ENCODE measurements around the gene SORL1.
"Not testable (repeated sequence)": the region's sequence is repeated elsewhere in the genome, so short reads cannot be mapped to it uniquely, and the experiment has no call there.

Gene SORL1, protein sequence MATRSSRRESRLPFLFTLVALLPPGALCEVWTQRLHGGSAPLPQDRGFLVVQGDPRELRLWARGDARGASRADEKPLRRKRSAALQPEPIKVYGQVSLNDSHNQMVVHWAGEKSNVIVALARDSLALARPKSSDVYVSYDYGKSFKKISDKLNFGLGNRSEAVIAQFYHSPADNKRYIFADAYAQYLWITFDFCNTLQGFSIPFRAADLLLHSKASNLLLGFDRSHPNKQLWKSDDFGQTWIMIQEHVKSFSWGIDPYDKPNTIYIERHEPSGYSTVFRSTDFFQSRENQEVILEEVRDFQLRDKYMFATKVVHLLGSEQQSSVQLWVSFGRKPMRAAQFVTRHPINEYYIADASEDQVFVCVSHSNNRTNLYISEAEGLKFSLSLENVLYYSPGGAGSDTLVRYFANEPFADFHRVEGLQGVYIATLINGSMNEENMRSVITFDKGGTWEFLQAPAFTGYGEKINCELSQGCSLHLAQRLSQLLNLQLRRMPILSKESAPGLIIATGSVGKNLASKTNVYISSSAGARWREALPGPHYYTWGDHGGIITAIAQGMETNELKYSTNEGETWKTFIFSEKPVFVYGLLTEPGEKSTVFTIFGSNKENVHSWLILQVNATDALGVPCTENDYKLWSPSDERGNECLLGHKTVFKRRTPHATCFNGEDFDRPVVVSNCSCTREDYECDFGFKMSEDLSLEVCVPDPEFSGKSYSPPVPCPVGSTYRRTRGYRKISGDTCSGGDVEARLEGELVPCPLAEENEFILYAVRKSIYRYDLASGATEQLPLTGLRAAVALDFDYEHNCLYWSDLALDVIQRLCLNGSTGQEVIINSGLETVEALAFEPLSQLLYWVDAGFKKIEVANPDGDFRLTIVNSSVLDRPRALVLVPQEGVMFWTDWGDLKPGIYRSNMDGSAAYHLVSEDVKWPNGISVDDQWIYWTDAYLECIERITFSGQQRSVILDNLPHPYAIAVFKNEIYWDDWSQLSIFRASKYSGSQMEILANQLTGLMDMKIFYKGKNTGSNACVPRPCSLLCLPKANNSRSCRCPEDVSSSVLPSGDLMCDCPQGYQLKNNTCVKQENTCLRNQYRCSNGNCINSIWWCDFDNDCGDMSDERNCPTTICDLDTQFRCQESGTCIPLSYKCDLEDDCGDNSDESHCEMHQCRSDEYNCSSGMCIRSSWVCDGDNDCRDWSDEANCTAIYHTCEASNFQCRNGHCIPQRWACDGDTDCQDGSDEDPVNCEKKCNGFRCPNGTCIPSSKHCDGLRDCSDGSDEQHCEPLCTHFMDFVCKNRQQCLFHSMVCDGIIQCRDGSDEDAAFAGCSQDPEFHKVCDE (N-terminal part only)

DNA sequence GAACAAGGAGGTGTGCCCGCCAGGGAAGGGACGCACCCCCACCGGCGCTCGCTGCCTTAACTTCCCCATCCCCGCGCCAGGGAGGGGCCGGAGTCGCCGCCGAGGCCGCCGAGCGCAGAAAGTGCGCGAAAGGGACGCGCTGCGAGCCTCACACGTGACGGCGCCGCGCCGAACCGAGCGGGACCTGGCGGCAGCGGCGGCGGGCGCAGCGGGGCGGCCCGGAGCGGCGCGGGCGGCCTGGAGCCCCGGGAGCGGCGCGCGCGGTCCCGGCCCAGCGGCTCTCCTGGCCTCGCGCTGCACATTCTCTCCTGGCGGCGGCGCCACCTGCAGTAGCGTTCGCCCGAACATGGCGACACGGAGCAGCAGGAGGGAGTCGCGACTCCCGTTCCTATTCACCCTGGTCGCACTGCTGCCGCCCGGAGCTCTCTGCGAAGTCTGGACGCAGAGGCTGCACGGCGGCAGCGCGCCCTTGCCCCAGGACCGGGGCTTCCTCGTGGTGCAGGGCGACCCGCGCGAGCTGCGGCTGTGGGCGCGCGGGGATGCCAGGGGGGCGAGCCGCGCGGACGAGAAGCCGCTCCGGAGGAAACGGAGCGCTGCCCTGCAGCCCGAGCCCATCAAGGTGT is at the start of gene SORL1:
Gene SORL1, plus strand, starts transcription at position 329 of the 623 bp plus-strand sequence. Its CDS starts 18 bp downstream, at position 347.
- Mint-ChIP-seq H3K27me3 (ENCODE audit: low read depth) (no peaks in the 10 kb centered on the region), H3K27ac (peak within 1 kb of the TSS; percentile 94), H3K36me3 (ENCODE audit: low read depth) (peaks cover 45% of the 10 kb centered on the region), H3K9me3 (no peaks in the 10 kb centered on the region), H3K4me3 (peak within 1 kb of the TSS; percentile 91), H3K4me1 (ENCODE audit: low read depth) (peaks cover 77% of the 10 kb centered on the region)

DNA sequence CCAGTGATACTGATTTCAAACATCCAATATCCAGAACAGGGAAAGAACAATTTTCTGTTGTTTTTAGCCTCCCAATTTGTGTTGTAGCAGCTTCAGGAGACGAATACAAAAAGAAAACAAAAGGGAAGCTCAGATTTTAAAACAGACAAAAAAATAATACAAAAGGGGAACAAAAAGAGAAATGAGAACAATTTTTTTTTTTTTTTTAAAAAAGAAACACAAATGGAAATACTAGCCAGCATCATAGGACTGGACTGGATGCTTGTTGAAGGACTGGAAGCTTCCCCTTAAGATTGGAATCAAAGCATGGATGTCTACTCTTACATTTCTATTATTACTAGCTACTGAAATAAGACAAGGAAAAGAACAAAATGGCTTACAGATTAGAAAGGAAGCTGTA is 46.5 kb upstream of the SORL1 start:
- Mint-ChIP-seq H3K27ac (no peak overlapping the region), H3K27me3 (ENCODE audit: low read depth) (peaks cover 4% of the 10 kb centered on the region), H3K36me3 (ENCODE audit: low read depth) (peaks cover 4% of the 10 kb centered on the region), H3K4me3 (no peak overlapping the region), H3K9me3 (peaks cover 16% of the 10 kb centered on the region), H3K4me1 (ENCODE audit: low read depth) (no peaks in the 10 kb centered on the region)

DNA sequence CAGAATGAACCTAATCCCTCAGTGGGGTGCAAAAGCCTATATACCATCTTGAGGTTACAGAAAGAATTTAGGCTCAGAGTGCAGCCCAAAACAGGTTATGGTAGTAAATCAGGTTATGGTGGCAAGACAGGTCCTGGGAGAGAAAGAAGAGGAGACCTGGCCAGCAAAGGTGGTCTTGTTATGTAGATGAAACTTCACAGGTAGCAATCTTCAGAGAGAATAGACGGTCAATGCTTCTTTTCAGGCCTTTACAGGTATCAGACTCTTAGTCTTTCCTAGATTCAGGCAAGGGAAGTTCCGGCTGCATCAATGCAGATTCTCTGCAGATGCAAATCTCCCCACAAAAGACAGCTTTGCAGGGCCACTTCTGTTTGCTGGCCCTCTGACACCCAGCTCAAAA is 45.8 kb upstream of the SORL1 start:
- peaks cover 4% of the 10 kb centered on the region for H3K27me3 Mint-ChIP-seq (ENCODE audit: low read depth)
- H3K9me3 Mint-ChIP-seq: peaks cover 13% of the 10 kb centered on the region
- no peak overlapping the region for H3K4me3 Mint-ChIP-seq
- H3K27ac Mint-ChIP-seq: no peak overlapping the region
- no peaks in the 10 kb centered on the region for H3K4me1 Mint-ChIP-seq (ENCODE audit: low read depth)
- H3K36me3 Mint-ChIP-seq (ENCODE audit: low read depth): peaks cover 3% of the 10 kb centered on the region

DNA sequence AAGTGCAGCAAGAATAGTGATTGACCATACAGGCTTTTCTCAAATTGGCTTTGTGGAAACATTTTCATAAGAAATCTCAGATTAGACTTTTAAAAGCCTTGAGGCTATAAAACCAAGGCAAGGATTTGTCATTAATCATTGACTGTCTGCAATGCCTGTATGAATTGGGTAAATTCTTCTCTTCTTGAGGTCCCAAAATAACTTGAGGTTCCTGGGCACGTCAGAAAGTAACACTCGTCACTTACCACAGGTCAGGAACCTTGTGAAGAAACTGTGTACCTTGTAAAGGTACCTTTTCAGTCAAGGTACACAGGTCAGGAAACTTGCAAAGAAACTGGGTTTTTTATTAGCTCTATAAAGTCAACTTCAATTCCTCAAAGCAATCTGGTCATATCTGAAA is 43.3 kb upstream of the SORL1 start:
- no peaks in the 10 kb centered on the region for H3K9me3 Mint-ChIP-seq
- no peak overlapping the region for H3K4me3 Mint-ChIP-seq
- H3K27ac Mint-ChIP-seq: no peak overlapping the region
- no peaks in the 10 kb centered on the region for H3K36me3 Mint-ChIP-seq (ENCODE audit: low read depth)
- peaks cover 2% of the 10 kb centered on the region for H3K4me1 Mint-ChIP-seq (ENCODE audit: low read depth)
- no peaks in the 10 kb centered on the region for H3K27me3 Mint-ChIP-seq (ENCODE audit: low read depth)

DNA sequence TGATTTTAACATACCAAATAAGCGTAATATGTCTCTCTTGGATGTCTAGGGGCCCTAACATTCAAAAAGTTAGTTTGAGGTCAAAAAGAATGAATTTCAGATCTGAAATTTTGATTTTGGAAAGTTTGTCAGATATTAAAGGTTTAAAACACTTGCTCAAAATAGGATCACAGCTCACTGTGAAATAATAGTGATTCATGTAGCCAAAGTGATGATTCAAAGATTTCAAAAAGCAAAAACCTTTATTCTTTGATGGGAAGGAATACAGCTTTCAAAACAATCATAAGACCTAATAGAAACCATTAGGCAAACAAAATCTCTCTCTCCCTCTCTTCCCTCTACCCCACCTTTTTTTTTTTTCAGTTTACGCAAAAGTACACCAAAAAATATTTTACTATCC is 42.1 kb upstream of the SORL1 start:
- H3K9me3 Mint-ChIP-seq; H3K36me3 Mint-ChIP-seq (ENCODE audit: low read depth); H3K27me3 Mint-ChIP-seq (ENCODE audit: low read depth); H3K27ac Mint-ChIP-seq; H3K4me1 Mint-ChIP-seq (ENCODE audit: low read depth); H3K4me3 Mint-ChIP-seq: not testable (repeated sequence)

DNA sequence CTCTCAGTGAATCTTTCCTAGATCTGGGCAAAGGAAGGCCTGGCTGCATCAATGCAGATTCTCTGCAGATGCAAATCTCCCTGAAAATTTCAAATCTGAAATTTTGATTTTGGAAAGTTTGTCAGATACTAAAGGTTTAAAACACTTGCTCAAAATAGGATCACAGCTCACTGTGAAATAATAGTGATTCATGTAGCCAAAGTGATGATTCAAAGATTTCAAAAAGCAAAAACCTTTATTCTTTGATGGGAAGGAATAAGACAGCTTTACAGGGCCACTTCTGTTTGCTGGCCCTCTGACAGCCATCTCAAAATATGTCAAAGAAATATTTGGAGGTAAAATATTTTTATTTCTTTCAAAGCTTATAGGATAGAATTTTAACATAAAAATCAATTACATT is 40.8 kb upstream of the SORL1 start:
- not testable (repeated sequence) for H3K27me3 Mint-ChIP-seq (ENCODE audit: low read depth); H3K4me1 Mint-ChIP-seq (ENCODE audit: low read depth); H3K27ac Mint-ChIP-seq; H3K9me3 Mint-ChIP-seq; H3K4me3 Mint-ChIP-seq; H3K36me3 Mint-ChIP-seq (ENCODE audit: low read depth)

DNA sequence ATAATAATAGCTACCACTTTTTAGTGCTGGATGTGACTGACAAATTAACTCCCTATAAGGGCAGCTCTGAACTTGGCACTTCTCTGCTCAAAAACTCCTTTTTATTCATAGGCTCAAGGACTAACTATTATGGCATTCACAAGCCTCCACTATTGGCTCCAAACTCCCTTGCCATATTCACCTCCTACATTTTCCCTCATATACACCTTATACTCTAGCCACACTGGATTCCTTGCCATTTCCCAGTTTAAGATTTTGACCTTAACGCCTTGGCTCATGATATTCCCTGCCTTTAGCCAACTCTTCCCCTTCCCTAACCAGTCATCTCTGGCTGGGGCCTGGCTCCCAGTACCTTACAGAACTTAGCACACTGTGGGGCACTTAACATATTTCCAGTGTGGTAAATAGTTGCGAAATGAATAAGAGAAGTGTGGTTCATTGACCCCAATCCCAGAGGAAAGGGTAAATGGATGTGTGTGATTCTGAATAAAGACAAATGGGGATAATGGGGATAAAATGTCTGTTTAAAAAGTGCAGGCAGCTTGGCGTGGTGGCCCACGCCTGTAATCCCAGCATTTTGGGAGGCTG is 40.0 kb upstream of the SORL1 start:
- no peak overlapping the region for H3K27ac Mint-ChIP-seq

DNA sequence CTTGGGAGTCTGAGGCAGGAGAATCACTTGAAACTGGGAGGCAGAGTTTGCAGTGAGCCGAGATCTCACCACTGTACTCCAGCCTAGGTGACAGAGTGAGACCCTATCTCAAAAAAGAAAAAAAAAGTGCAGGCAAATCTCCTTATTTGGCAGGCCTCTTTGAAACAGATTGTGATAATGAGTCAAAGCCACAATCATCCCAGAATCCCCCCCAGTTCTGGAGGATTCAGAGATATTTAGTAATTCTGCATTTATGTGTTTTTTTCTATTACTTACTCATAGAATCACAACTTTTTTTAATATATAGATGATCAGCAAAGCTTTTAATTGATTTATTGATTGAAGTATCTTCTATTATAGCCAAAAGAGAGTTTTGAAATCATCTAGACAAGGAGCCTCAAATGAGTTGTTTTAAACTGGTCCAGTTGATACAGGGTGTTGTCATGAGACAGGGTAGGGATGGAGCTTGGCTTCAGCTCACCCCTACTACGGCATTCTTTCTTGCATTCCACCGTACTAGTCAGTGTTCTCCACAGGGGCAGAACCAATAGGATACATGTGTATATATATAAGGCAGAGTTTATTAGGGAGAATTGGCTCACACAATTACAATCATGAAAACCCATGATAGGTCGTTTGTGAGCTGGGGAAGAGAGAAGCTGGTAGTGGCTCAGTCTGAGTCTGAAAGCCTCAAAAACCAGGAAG is 39.3 kb upstream of the SORL1 start:
- Mint-ChIP-seq H3K4me1 (ENCODE audit: low read depth) (peaks cover 22% of the 10 kb centered on the region), H3K27me3 (ENCODE audit: low read depth) (no peaks in the 10 kb centered on the region), H3K36me3 (ENCODE audit: low read depth) (peaks cover 3% of the 10 kb centered on the region), H3K27ac (no peak overlapping the region), H3K4me3 (no peak overlapping the region), H3K9me3 (no peaks in the 10 kb centered on the region)

More for the DNA sequence above, 40.0 kb upstream of the SORL1 start:
- Mint-ChIP-seq H3K27me3 (ENCODE audit: low read depth) (no peaks in the 10 kb centered on the region), H3K36me3 (ENCODE audit: low read depth) (no peaks in the 10 kb centered on the region), H3K4me1 (ENCODE audit: low read depth) (peaks cover 16% of the 10 kb centered on the region), H3K4me3 (no peak overlapping the region), H3K9me3 (no peaks in the 10 kb centered on the region)

DNA sequence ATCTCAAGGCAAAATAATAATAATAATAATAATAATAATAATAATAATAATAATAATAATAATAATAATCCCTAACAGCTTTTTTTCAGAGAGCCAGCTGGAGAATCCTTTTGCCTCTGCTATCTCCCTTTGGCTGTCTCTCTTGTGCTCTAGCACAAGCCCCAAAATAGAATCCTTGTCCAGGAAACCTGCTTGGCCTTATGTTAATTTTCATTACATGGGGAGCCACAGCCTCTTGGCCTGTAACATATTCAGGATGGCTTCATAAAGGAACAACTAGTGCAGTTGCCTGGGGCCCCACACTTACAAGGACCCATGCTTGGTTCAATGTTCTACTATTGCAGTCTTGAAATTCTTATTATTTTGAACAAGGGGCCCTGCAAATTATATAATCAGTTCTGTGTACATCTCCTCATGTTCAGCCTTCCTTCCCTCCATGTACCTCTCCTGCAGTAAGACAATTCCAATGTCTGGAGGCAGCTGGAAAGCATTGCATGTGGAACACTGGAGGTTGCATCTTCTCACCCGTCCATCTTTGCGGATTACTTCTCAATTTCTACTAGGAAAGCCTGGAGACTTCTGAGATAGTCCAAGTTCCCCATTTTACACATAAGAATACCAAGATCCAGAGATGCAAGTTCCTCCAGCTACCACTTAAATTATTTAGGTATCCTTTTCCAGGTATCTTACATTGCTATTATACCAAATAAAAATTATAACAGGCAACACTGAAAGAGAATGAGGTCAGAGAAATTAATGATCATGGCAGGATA is 37.8 kb upstream of the SORL1 start:
- H3K36me3 Mint-ChIP-seq (ENCODE audit: low read depth): peaks cover 3% of the 10 kb centered on the region
- H3K9me3 Mint-ChIP-seq: no peaks in the 10 kb centered on the region
- peaks cover 32% of the 10 kb centered on the region for H3K4me1 Mint-ChIP-seq (ENCODE audit: low read depth)
- no peak overlapping the region for H3K4me3 Mint-ChIP-seq
- no peaks in the 10 kb centered on the region for H3K27me3 Mint-ChIP-seq (ENCODE audit: low read depth)
- H3K27ac Mint-ChIP-seq: no peak overlapping the region

DNA sequence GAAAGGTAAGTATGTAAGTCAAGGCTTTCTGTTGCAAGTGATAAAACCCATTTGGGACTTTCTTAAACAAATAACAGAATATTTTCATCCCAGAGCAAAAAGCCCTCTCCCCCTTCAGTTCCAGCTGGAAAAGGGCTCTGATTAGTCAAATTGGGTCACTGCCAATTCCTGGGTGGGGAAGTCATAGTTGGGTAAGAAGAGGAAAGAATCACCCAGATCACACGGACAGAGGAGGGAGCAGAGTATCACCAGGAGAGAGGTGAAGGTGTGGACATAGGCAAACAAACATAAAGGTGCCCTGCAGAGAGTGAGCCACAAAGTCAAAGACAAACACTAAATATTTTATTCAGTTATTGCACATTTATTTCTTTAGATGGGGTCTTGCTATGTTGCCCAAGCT is 36.3 kb upstream of the SORL1 start:
- Mint-ChIP-seq H3K4me1 (ENCODE audit: low read depth) (peaks cover 44% of the 10 kb centered on the region), H3K4me3 (no peak overlapping the region), H3K36me3 (ENCODE audit: low read depth) (peaks cover 3% of the 10 kb centered on the region), H3K27ac (no peak overlapping the region), H3K9me3 (no peaks in the 10 kb centered on the region), H3K27me3 (ENCODE audit: low read depth) (no peaks in the 10 kb centered on the region)

DNA sequence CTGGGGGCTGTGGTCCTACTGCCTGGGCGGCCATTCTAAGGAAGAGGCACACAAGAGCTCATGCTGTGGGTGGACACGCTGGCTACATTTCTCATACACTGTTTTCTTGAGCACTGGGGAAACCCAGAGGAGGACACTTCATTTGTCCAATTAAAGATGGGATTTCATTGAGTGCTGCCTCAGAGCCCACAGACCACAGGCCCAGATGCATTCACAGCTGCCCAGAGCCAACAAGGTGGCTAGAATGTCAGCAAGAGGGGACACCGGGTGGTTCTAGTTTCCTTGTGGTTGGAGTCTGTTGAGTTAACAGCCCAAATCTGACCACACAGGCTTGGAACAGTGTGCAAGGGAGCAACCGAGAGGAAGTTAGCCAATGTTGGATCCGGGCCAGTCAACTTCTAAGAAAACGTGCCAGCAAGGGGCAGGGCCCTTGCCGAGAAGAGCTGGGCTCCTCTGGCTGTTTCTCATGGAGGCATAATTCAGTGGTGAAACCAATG is 35.0 kb upstream of the SORL1 start:
- H3K27ac Mint-ChIP-seq: peak overlapping the region; percentile 77
- H3K4me3 Mint-ChIP-seq: peak overlapping the region; percentile 52
- peaks cover 3% of the 10 kb centered on the region for H3K36me3 Mint-ChIP-seq (ENCODE audit: low read depth)
- peaks cover 54% of the 10 kb centered on the region for H3K4me1 Mint-ChIP-seq (ENCODE audit: low read depth)
- H3K9me3 Mint-ChIP-seq: no peaks in the 10 kb centered on the region
- H3K27me3 Mint-ChIP-seq (ENCODE audit: low read depth): no peaks in the 10 kb centered on the region

DNA sequence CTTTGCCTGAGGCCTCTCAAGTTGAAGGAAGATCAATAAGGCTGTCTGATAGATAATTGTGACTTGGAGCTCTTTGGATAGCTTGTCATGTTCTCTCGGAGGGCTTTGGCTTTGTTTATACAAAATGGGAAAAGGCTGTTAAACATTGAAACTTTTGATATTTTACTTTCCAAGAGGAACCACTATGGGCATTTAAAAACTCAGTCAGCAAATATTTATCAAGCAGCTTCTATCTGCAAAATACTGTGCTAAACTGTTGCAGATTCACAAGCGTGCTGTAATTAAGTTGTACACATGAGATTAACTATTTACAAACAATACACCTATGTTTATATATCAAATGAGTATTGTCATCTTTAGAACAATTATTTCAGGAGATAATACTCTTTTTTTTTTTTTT is 34.5 kb upstream of the SORL1 start:
- peaks cover 59% of the 10 kb centered on the region for H3K4me1 Mint-ChIP-seq (ENCODE audit: low read depth)
- H3K9me3 Mint-ChIP-seq: no peaks in the 10 kb centered on the region
- peak overlapping the region; percentile 77 for H3K27ac Mint-ChIP-seq
- H3K36me3 Mint-ChIP-seq (ENCODE audit: low read depth): peaks cover 3% of the 10 kb centered on the region
- H3K27me3 Mint-ChIP-seq (ENCODE audit: low read depth): no peaks in the 10 kb centered on the region
- peak overlapping the region; percentile 52 for H3K4me3 Mint-ChIP-seq

All from T-helper 1 cell treated with Interleukin-12 subunit alpha and Interleukin-12 subunit beta and Interleukin-4 antibody, amounts not matched to agents 30 μg/mL and 1 μg/mL, for 36 hours (primary cell).